Measurements from ENCODE around the gene MTRR. TPM values are rescaled to one million over a fixed set of nuclear protein-coding genes. Genes with fewer than 3 reads are reported as not detected.

The MTRR gene
- polyA plus RNA-seq, 3 donors = 18.0 to 25.5 (median 22.1) TPM

GRCh38 chr5:7902201-7902600, 33.3 kb downstream of the MTRR start:
- Mint-ChIP-seq H3K36me3 (peaks cover 77 to 78% of the 10 kb centered on the region in 2 donors), H3K27ac (no peak overlapping the region), H3K4me3 (no peak overlapping the region), H3K4me1 (no peaks in the 10 kb centered on the region), H3K9me3 (peaks cover 0 to 4% (median 2%) of the 10 kb centered on the region in 7 donors), H3K27me3 (ENCODE audit: low read depth in 3 of 3) (peaks cover 0 to 2% (median 0%) of the 10 kb centered on the region in 3 donors)
- H2AFZ ChIP-seq (ENCODE audit: insufficient read depth, low read depth, low read length, poor library complexity, severe bottlenecking) = no peak overlapping the region
- TF ChIP-seq CTCF (IDR thresholded peaks at IDR 0.05) = no peak
- DNase-seq = no peak
- H3K36me3 ChIP-seq (replicated peaks in 1 of 2; ENCODE audit: control insufficient read depth in 1 of 2, insufficient read depth in 2 of 2, low read length in 2 of 2) = peaks cover 57 to 92% of the 10 kb centered on the region in 2 donors
- H3K9me3 ChIP-seq (replicated peaks in 1 of 2; ENCODE audit: control insufficient read depth in 1 of 2, insufficient read depth in 1 of 2, low read length in 2 of 2) = no peaks in the 10 kb centered on the region
- H3K27me3 ChIP-seq (ENCODE audit: control insufficient read depth in 2 of 2, insufficient read depth in 2 of 2, low read length in 2 of 2) = no peaks in the 10 kb centered on the region
- H3K9ac ChIP-seq (ENCODE audit: insufficient read depth, low read length, poor library complexity, severe bottlenecking) = no peak overlapping the region
- no CpG with 5 or more reads among the region's 3 CpGs for WGBS (ENCODE audit: insufficient coverage)
- intact Hi-C loops (cut with micrococcal nuclease) = no loop called here
- no peak overlapping the region for H3K4me2 ChIP-seq (replicated peaks; ENCODE audit: extremely low read depth, low read length, poor library complexity, severe bottlenecking)
- no peak overlapping the region for H3K4me3 ChIP-seq (replicated peaks in 1 of 3; ENCODE audit: low read depth in 2 of 3, low read length in 3 of 3)
- no peaks in the 10 kb centered on the region for H3K4me1 ChIP-seq (ENCODE audit: control insufficient read depth in 1 of 2, insufficient read depth in 2 of 2, low read length in 2 of 2)
- H4K20me1 ChIP-seq (ENCODE audit: insufficient read depth, low read length) = no peaks in the 10 kb centered on the region
- H3K79me2 ChIP-seq (ENCODE audit: insufficient read depth, low read length) = no peaks in the 10 kb centered on the region
- H3K27ac ChIP-seq (ENCODE audit: low read depth in 1 of 2, low read length in 2 of 2) = no peak overlapping the region

- 96% methylated on average over 7 of the region's 9 CpGs for WGBS (ENCODE audit: insufficient coverage)
Measured at GRCh38 chr5:7902666-7903625, 34.0 kb downstream of the MTRR start.

More at GRCh38 chr5:7902666-7903625, 34.0 kb downstream of the MTRR start:
- H3K27ac ChIP-seq (ENCODE audit: low read depth in 1 of 2, low read length in 2 of 2) = no peak overlapping the region
- H3K4me1 Mint-ChIP-seq = no peaks in the 10 kb centered on the region
- H2AFZ ChIP-seq (ENCODE audit: insufficient read depth, low read depth, low read length, poor library complexity, severe bottlenecking) = no peak overlapping the region
- no peak overlapping the region for H3K4me3 ChIP-seq (replicated peaks in 1 of 3; ENCODE audit: low read depth in 2 of 3, low read length in 3 of 3)
- peaks cover 0 to 9% (median 7%) of the 10 kb centered on the region in 7 donors for H3K9me3 Mint-ChIP-seq
- no peak overlapping the region for H3K4me2 ChIP-seq (replicated peaks; ENCODE audit: extremely low read depth, low read length, poor library complexity, severe bottlenecking)
- peaks cover 72 to 74% of the 10 kb centered on the region in 2 donors for H3K36me3 Mint-ChIP-seq
- no peaks in the 10 kb centered on the region for H3K79me2 ChIP-seq (ENCODE audit: insufficient read depth, low read length)
- H3K27me3 Mint-ChIP-seq (ENCODE audit: low read depth in 3 of 3) = peaks cover 0 to 2% (median 0%) of the 10 kb centered on the region in 3 donors
- intact Hi-C loops (cut with micrococcal nuclease) = no loop called here
- peaks cover 50 to 89% of the 10 kb centered on the region in 2 donors for H3K36me3 ChIP-seq (replicated peaks in 1 of 2; ENCODE audit: control insufficient read depth in 1 of 2, insufficient read depth in 2 of 2, low read length in 2 of 2)
- no peaks in the 10 kb centered on the region for H3K4me1 ChIP-seq (ENCODE audit: control insufficient read depth in 1 of 2, insufficient read depth in 2 of 2, low read length in 2 of 2)
- H3K27me3 ChIP-seq (ENCODE audit: control insufficient read depth in 2 of 2, insufficient read depth in 2 of 2, low read length in 2 of 2) = no peaks in the 10 kb centered on the region
- H4K20me1 ChIP-seq (ENCODE audit: insufficient read depth, low read length) = no peaks in the 10 kb centered on the region
- peaks cover 0 to 5% of the 10 kb centered on the region in 2 donors for H3K9me3 ChIP-seq (replicated peaks in 1 of 2; ENCODE audit: control insufficient read depth in 1 of 2, insufficient read depth in 1 of 2, low read length in 2 of 2)
- H3K9ac ChIP-seq (ENCODE audit: insufficient read depth, low read length, poor library complexity, severe bottlenecking) = no peak overlapping the region
- no peak for DNase-seq
- TF ChIP-seq CTCF (IDR thresholded peaks at IDR 0.05) = no peak
- no peak overlapping the region for H3K27ac Mint-ChIP-seq
- H3K4me3 Mint-ChIP-seq = no peak overlapping the region
